ENCODE results near the gene EPB41L4B.

The EPB41L4B gene

DNA sequence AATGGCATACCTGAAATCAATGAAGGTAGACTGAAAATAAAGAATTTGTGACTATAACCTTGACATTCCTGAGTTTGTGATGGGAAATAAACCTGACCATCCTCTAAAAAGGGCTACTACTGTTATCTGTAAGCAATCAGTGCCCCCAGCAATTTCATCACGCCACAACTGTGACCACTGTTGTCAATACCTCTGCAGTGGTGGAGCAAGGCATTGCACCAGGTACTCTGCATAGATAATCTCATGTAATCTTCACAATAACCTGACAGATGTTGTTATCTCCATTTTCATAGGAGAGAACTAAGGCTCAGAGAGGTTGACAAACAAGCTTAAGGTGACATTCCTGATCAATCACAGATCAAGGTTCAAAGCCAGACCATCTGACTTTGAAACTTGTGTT lies 115.3 kb downstream of the EPB41L4B start:
- FAIRE-seq (no peak), DNase-seq (ENCODE audit: low spot score) (no peak)

- FAIRE-seq, result no peak
- DNase-seq (ENCODE audit: low spot score), result no peak
Measured at GRCh38 chr9:109203761-109204360, 117.0 kb downstream of the EPB41L4B start.

- no peak for FAIRE-seq
- DNase-seq (ENCODE audit: low spot score), result no peak
Measured at GRCh38 chr9:109199676-109200075, 121.2 kb downstream of the EPB41L4B start.

DNA sequence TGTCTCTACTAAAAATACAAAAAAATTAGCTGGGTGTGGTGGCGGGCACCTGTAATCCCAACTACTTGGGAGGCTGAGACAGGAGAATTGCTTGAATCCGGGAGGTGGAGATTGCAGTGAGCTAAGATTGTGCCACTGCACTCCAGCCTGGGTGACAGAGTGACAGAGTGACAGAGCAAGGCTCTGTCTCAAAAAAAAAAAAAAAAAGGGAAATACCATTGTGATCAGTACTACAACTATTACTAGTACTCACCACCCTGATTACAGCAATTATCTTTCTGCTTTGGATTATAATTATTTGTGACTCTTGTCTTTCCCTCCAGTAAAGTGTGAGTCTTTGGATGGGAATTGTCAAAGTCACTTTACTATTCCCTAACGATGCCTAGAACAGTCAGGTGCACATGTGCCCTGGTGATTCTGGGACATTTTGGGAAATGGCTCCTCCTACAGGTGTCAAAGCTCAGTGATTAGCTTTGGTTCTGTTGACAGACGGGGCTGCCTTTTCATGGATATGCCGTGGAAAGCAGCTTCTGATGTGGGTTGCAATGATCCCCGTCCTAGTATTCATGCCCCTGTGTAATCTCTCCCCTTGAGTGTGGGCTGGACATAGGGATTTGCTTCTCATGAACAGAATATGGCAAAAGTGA lies 122.0 kb downstream of the EPB41L4B start:
- FAIRE-seq (no peak), DNase-seq (ENCODE audit: low spot score) (no peak)

DNA sequence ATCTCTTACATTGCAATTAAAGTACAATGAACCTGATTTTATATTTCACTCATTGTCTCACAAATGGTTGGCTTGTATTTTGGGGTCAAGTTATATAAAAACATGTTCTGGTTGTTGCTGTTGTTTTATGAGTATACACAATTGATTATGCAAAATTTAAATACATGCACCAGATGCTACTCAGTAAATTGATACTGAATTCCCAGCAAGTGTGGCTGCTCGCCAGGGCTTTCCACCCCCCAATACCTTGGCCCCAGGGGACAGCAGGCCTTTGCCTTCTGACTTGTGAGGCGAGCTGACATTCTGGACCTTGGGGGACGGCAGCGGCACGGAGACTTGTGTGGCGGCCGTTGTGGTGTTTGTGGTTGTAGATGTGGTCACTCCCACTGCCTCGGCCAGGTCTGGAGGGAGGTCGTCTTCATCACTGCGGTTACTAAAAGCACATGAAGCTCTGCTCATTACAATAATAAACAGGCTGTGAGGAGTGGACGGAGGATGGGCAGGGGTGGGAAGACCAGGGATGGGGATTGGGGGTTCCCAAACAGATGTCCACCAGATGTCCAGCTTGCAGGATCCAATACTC lies 126.8 kb downstream of the EPB41L4B start:
- no peak for FAIRE-seq
- no peak for DNase-seq (ENCODE audit: low spot score)

DNA sequence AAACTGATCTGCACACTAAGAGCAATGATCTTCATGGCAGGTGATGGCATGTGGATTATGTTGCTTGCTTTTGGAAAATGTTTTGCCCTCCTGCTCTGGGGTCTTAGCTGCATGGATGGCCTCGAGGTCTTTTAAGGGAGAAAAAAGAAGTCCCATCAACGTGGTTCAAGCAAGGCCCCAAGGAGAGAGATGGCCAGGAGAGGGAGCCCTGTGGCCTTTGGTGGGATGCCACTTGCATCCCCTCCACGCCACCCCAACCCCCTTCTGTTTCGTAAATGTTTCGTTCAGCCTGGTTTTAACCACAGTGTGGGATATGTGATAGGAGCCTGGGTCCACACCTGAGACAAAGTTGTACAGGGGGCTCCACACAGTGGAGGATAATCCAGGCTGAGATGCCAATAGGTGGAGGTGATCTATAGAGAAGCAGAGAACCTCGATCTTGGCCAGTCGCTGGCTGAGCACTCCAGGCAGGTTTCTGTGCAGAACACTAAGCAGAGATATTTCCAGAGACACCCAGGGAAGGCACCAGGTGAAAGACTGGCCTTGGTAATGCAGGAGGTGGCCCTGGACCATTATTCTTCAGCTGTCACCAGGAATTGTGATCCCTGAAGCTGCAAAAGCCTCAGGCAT lies 128.0 kb downstream of the EPB41L4B start:
- DNase-seq (ENCODE audit: low spot score), result no peak
- no peak for FAIRE-seq

DNA sequence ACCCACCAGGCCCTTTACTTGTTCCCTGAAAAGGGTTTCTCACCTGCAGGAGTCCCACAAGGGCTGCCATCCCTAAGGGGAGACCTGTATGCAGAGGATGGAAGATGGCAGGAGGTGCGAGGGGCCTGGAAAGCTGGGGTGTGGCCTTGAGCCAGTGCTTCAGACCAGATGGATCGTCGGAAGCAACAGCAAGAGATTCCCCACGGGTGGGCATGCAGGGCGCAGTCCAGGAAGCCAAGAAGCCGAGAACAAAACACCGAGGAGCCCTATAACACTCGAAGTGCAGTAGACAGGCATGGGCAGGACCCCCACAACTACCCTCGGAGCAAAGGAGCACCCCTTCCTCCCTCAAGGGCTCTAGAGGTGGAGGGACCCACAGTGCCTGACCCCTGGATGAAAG lies 129.1 kb downstream of the EPB41L4B start:
- FAIRE-seq (no peak), DNase-seq (ENCODE audit: low spot score) (no peak)

DNA sequence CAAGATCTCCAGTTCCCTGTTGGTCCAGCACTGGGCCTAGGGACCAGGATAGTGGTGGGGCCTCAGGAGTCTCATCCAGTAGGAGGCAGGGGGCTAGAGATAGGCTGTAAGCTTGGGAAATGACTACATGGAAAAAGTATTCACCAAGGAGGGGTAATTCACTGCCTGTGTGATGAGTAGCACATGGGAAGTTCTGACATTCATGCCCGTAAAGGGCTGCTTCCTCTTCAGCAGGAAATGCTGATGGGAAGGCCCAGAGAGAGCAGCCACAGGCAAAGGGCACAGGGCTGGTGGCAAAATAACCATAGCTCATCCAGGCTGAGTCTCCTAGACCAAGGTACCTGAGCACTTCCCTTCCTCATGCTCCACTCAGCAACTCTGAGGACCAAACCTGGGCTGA lies 130.7 kb downstream of the EPB41L4B start:
- FAIRE-seq (no peak), DNase-seq (ENCODE audit: low spot score) (no peak)

- FAIRE-seq, result no peak
Measured at GRCh38 chr9:109186857-109187520, 133.9 kb downstream of the EPB41L4B start.

GRCh38 chr9:109182940-109183798 lies 137.7 kb downstream of the EPB41L4B start:
- FAIRE-seq, result no peak

More at GRCh38 chr9:109186857-109187520, 133.9 kb downstream of the EPB41L4B start:
- no peak for DNase-seq (ENCODE audit: low spot score)

DNA sequence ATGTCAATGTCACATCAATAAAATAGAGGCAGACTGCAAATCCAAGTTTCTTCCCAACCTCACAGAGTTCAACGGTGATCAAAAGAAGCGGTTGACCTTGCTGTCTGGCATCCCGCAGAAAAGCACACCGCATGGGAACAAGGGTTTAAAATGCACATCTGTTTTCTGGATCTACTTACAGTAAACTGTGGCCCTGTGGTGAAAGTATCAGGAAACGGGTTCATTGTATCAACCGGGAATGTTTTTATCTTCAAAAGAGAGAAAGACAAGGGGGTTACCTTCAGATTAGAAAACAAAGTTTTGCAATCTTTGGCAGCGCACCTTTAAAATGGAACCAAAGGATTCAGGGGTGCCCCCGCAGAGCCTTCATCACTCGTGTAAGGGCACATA lies 138.3 kb downstream of the EPB41L4B start:
- no peak for DNase-seq (ENCODE audit: low spot score)
- FAIRE-seq, result no peak

More at GRCh38 chr9:109182940-109183798, 137.7 kb downstream of the EPB41L4B start:
- DNase-seq (ENCODE audit: low spot score), result peak; percentile 47

GRCh38 chr9:109181284-109181683 lies 139.6 kb downstream of the EPB41L4B start:
- FAIRE-seq, result no peak
- no peak for DNase-seq (ENCODE audit: low spot score)

DNA sequence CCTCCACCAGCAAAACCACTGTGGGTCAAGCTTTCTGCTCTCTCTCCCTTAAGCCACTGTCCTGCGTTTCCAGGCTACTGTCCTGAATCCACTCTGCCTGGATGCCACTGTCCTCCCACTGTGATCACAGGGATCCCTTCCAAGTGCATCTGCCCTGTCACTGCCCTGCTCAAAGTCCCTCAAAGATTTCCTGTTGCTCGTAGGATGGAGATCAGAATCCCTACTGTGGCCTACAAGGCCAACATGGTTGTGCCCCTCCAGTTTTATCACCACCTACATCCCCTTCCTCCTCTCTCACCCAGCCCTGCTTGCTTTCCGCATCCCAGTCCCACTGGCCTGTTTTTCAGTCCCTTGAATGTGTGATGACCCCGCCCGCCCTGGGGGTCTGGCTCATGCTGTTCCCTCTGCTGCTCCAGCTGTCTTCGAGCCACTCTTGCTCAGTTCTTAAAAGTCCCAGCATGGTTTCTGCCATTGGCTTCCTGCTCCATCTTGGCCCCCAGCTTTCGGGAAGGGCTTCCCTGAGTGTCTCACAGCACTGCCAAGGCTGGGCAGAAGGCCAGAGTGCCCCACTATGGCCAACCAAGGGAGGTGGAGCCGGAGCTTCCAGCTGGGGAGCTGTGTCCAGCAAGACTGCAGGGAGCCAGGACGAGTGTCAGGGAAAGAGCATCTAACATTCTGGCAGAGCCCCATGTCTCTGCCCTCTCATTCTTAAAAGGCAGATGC lies 140.9 kb downstream of the EPB41L4B start:
- FAIRE-seq (no peak), DNase-seq (ENCODE audit: low spot score) (no peak)

DNA sequence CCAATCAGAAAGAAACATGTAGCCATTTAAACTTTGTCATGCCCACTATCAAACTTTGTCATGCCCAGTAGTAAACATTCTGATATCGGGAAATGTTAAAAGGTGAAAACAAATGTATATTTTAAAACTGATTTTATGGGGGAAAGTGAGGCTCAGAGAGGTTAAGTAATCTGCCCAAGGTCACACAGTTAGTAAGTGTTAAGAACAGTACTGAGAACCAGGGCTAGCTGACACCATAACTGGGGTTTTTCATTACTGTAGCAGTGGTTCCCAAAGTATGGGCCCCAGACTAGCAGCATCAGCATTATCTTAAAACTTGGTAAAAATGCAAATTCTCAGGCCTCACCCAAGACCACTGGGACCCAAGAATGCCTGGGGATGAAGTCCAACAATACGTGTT lies 143.9 kb downstream of the EPB41L4B start:
- no peak for FAIRE-seq
- no peak for DNase-seq (ENCODE audit: low spot score)

GRCh38 chr9:109176386-109176785 lies 144.5 kb downstream of the EPB41L4B start:
- FAIRE-seq (no peak), DNase-seq (ENCODE audit: low spot score) (no peak)

GRCh38 chr9:109172935-109173334 lies 147.9 kb downstream of the EPB41L4B start:
- DNase-seq (ENCODE audit: low spot score) (no peak), FAIRE-seq (no peak)

GRCh38 chr9:109171926-109172325 lies 148.9 kb downstream of the EPB41L4B start:
- FAIRE-seq, result no peak
- DNase-seq (ENCODE audit: low spot score), result peak; percentile 18

GRCh38 chr9:109168170-109168569 lies 152.7 kb downstream of the EPB41L4B start:
- FAIRE-seq (no peak), DNase-seq (ENCODE audit: low spot score) (no peak)

GRCh38 chr9:109167716-109168115 lies 153.1 kb downstream of the EPB41L4B start:
- FAIRE-seq (no peak), DNase-seq (ENCODE audit: low spot score) (no peak)

All from RCC 7860 (cell line).